Skeletal muscle cell (primary cell): ENCODE measurements around the gene SMAD5.

ENCODE experiments used
- DNase-seq: peaks from one replicate; pipeline ENCODE4 v3.0.0-alpha.2; 2010; ENCODE audit warnings: low read depth
- H3K4me3 ChIP-seq: 2 replicates; pipeline ENCODE4 v1.5.1; 2011; ENCODE audit warnings: low read depth, mild to moderate bottlenecking, control low read depth, low read length, moderate library complexity

SMAD5 gene

GRCh38 chr5:136132557-136133221 lies at the start of gene SMAD5:
SMAD5 (plus strand) TSS chr5:136132845; CDS start chr5:136153761, 20,916 bp downstream.
- DNase-seq, result peak; percentile 86
- H3K4me3 ChIP-seq, result peak within 1 kb of the TSS; percentile 90

- DNase-seq, result no peak
- no peak overlapping the region for H3K4me3 ChIP-seq
Measured at GRCh38 chr5:136084698-136085097, 47.9 kb upstream of the SMAD5 start.

- no peak overlapping the region for H3K4me3 ChIP-seq
- no peak for DNase-seq
Measured at GRCh38 chr5:136086783-136087566, 45.7 kb upstream of the SMAD5 start.

GRCh38 chr5:136087961-136088871 lies 44.4 kb upstream of the SMAD5 start:
- peak; percentile 49 for DNase-seq
- H3K4me3 ChIP-seq, result no peak overlapping the region

GRCh38 chr5:136089791-136090190 lies 42.9 kb upstream of the SMAD5 start:
- H3K4me3 ChIP-seq, result no peak overlapping the region
- no peak for DNase-seq

GRCh38 chr5:136090319-136090718 lies 42.3 kb upstream of the SMAD5 start:
- no peak overlapping the region for H3K4me3 ChIP-seq
- DNase-seq, result no peak

- H3K4me3 ChIP-seq, result no peak overlapping the region
- no peak for DNase-seq
Measured at GRCh38 chr5:136094189-136094912, 38.3 kb upstream of the SMAD5 start.

- no peak overlapping the region for H3K4me3 ChIP-seq
- DNase-seq, result no peak
Measured at GRCh38 chr5:136094913-136095641, 37.6 kb upstream of the SMAD5 start.

- H3K4me3 ChIP-seq, result no peak overlapping the region
- no peak for DNase-seq
Measured at GRCh38 chr5:136098176-136098575, 34.5 kb upstream of the SMAD5 start.

- DNase-seq, result no peak
Measured at GRCh38 chr5:136099870-136100269, 32.8 kb upstream of the SMAD5 start.

GRCh38 chr5:136101884-136102283 lies 30.8 kb upstream of the SMAD5 start:
- DNase-seq, result no peak
- H3K4me3 ChIP-seq, result no peak overlapping the region

More at GRCh38 chr5:136099870-136100269, 32.8 kb upstream of the SMAD5 start:
- no peak overlapping the region for H3K4me3 ChIP-seq

GRCh38 chr5:136103118-136103517 lies 29.5 kb upstream of the SMAD5 start:
- DNase-seq, result no peak
- H3K4me3 ChIP-seq, result no peak overlapping the region

GRCh38 chr5:136104306-136104965 lies 28.2 kb upstream of the SMAD5 start:
- no peak overlapping the region for H3K4me3 ChIP-seq
- DNase-seq, result no peak

- H3K4me3 ChIP-seq, result no peak overlapping the region
- no peak for DNase-seq
Measured at GRCh38 chr5:136106351-136107031, 26.2 kb upstream of the SMAD5 start.

- H3K4me3 ChIP-seq, result no peak overlapping the region
Measured at GRCh38 chr5:136108180-136108611, 24.4 kb upstream of the SMAD5 start.

GRCh38 chr5:136108766-136109165 lies 23.9 kb upstream of the SMAD5 start:
- no peak for DNase-seq
- no peak overlapping the region for H3K4me3 ChIP-seq

More at GRCh38 chr5:136108180-136108611, 24.4 kb upstream of the SMAD5 start:
- no peak for DNase-seq

GRCh38 chr5:136109453-136110135 lies 23.1 kb upstream of the SMAD5 start:
- no peak for DNase-seq
- no peak overlapping the region for H3K4me3 ChIP-seq
